Thoracic aorta (tissue), 2 donors: ENCODE data around the gene DNAJC13. TPM values are rescaled to one million over a fixed set of nuclear protein-coding genes. Genes with fewer than 3 reads are reported as not detected.

Experiments
- ATAC-seq: fragments of 150-250 bp; one replicate; pipeline ENCODE4 v1.8.0; 2017; ENCODE audit warnings: low read depth; ENCODE audit not compliant: insufficient number of reproducible peaks, low FRiP score
- DNase-seq: peaks from one replicate; pipeline ENCODE4 v3.0.0-alpha.2; 2020; ENCODE audit warnings: low spot score
- H3K27ac ChIP-seq, 2 donors: fragments of 200-600 bp; sonication (generic); 1 replicate in 1 of 2; 2 replicates in 1 of 2; pipeline ENCODE4 v1.5.1; 2016; ENCODE audit warnings: mild to moderate bottlenecking in 2 of 2, moderate library complexity in 2 of 2
- H3K27me3 ChIP-seq: fragments of 200-600 bp; sonication (generic); replicated peaks from 2 replicates; pipeline ENCODE4 v1.6.0; 2016; ENCODE audit warnings: mild to moderate bottlenecking; ENCODE audit not compliant: insufficient read depth
- H3K36me3 ChIP-seq: fragments of 200-600 bp; sonication (generic); one replicate; pipeline ENCODE4 v1.5.1; 2016
- H3K4me1 ChIP-seq, 2 donors: fragments of 200-600 bp; sonication (generic); 1 replicate in 1 of 2; 2 replicates in 1 of 2; pipeline versions ENCODE4 v1.5.1 to v1.6.0; 2016; ENCODE audit warnings: low read depth in 2 of 2, mild to moderate bottlenecking in 1 of 2; ENCODE audit not compliant: control insufficient read depth in 1 of 2
- H3K4me3 ChIP-seq: fragments of 200-600 bp; sonication (generic); 2 replicates; pipeline ENCODE4 v1.5.1; 2016; ENCODE audit warnings: mild to moderate bottlenecking
- H3K9me3 ChIP-seq: fragments of 200-600 bp; sonication (generic); 2 replicates; pipeline ENCODE4 v1.5.1; 2016
- CTCF ChIP-seq: fragments of 200-600 bp; sonication (generic); IDR thresholded peaks from one replicate; pipeline ENCODE4 v1.5.1; 2019; ENCODE audit warnings: antibody characterized with exemption
- total RNA-seq, 2 donors: library from RNA; depleted of rRNA; stranded (reverse); fragments of >200 nt; gene quantifications; one replicate each; pipeline versions ENCODE4 v1.1.0 to v1.2.3, GENCODE V29; 2016

Gene DNAJC13
- total RNA-seq, 2 donors from 2014 or later = 47.4 to 49.5 TPM

GRCh38 chr3:132418916-132419315 lies 1.6 kb downstream of the DNAJC13 start:
- ATAC-seq (no peak), DNase-seq (no peak)
- H3K4me3 ChIP-seq = peak overlapping the region; percentile 100
- H3K27ac ChIP-seq = no peak overlapping the region
- H3K4me1 ChIP-seq = peaks cover 35 to 47% of the 10 kb centered on the region in 2 donors
- TF ChIP-seq CTCF = no peak
- no peaks in the 10 kb centered on the region for H3K27me3 ChIP-seq
- no peaks in the 10 kb centered on the region for H3K9me3 ChIP-seq
- no peaks in the 10 kb centered on the region for H3K36me3 ChIP-seq

- Histone ChIP-seq H3K27me3 (no peaks in the 10 kb centered on the region), H3K27ac (peak overlapping the region in 1 of 2 donors; percentile 57), H3K9me3 (no peaks in the 10 kb centered on the region), H3K4me1 (peaks cover 35 to 47% of the 10 kb centered on the region in 2 donors), H3K36me3 (no peaks in the 10 kb centered on the region), H3K4me3 (no peak overlapping the region)
- TF ChIP-seq CTCF = no peak
- DNase-seq = no peak
- ATAC-seq = peak; percentile 11
Observed at GRCh38 chr3:132421832-132422231, 4.5 kb downstream of the DNAJC13 start.

GRCh38 chr3:132422531-132422930 lies 5.2 kb downstream of the DNAJC13 start:
- Histone ChIP-seq H3K27ac (no peak overlapping the region), H3K36me3 (no peaks in the 10 kb centered on the region), H3K4me3 (no peak overlapping the region), H3K4me1 (peaks cover 35 to 47% of the 10 kb centered on the region in 2 donors), H3K9me3 (no peaks in the 10 kb centered on the region), H3K27me3 (no peaks in the 10 kb centered on the region)
- DNase-seq (no peak), ATAC-seq (no peak)
- no peak for TF ChIP-seq CTCF

GRCh38 chr3:132432639-132433038 lies 15.3 kb downstream of the DNAJC13 start:
- no peaks in the 10 kb centered on the region for H3K36me3 ChIP-seq
- H3K4me1 ChIP-seq = peaks cover 7 to 8% of the 10 kb centered on the region in 2 donors
- no peak overlapping the region for H3K27ac ChIP-seq

GRCh38 chr3:132433121-132433520 lies 15.8 kb downstream of the DNAJC13 start:
- no peaks in the 10 kb centered on the region for H3K27me3 ChIP-seq
- no peak for TF ChIP-seq CTCF
- ATAC-seq (no peak), DNase-seq (no peak)
- H3K27ac ChIP-seq = no peak overlapping the region
- H3K4me1 ChIP-seq = peaks cover 7 to 8% of the 10 kb centered on the region in 2 donors
- no peak overlapping the region for H3K4me3 ChIP-seq
- no peaks in the 10 kb centered on the region for H3K36me3 ChIP-seq
- no peaks in the 10 kb centered on the region for H3K9me3 ChIP-seq

More at GRCh38 chr3:132432639-132433038, 15.3 kb downstream of the DNAJC13 start:
- DNase-seq (no peak), ATAC-seq (no peak)
- H3K4me3 ChIP-seq = no peak overlapping the region
- no peaks in the 10 kb centered on the region for H3K27me3 ChIP-seq
- H3K9me3 ChIP-seq = no peaks in the 10 kb centered on the region
- no peak for TF ChIP-seq CTCF
